HG03039 (cell line): ENCODE data around the gene SLC29A1.
"Not testable (repeated sequence)": the region's sequence is repeated elsewhere in the genome, so short reads cannot be mapped to it uniquely, and the experiment has no call there.

Source experiments
- ATAC-seq: cut with Tn5 transposase; IDR thresholded peaks from one replicate; pipeline ENCODE4 v1.9.1; 2021; ENCODE audit warnings: mild to moderate bottlenecking, moderate library complexity; ENCODE audit not compliant: unreplicated experiment

The SLC29A1 gene

DNA sequence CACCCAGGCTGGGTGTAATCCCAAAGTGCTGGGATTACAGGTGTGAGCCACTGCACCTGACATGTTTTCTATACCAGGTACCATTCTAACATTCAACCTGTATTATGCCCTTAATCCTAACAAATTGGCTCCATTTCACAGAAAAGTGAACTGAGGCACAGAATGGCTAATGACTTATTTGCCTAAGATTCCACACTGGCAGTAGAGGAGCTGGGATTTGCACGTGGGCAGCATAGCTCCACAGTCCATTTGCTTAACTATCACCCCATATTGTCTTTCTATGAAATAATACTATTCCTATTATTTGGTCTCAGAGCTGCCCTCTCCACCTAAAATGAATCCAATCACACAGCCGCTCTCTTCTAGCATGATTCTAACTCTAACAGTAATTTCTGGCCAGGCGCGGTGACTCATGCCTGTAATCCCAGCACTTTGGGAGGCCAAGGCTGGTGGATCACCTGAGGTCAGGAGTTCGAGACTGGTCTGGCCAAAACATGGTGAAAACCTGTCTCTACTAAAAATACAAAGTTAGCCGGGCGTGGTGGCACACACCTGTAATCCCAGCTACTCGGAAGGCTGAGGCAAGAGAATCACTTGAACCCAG lies 30.0 kb upstream of the SLC29A1 start:
- no peak for ATAC-seq

DNA sequence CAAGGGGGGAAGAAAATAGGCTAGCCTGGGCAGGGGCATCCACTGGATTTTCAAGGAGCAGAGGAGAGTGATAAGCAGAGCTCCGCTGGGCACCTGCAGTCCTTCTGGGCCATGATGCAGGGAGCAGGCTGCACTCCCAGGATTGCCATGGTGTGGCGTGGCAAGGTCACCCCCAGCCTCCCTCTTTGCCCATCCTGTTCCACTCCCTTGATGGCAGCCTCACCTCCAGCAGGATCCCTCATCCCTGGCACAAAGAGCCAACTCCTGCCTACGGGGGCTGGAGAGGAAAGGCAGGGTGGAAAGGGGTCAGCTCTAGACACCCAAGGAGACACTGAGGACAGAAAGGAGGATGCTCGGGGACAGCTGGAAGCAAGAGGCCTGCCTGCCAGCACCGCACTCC lies 29.1 kb upstream of the SLC29A1 start:
- ATAC-seq = no peak

DNA sequence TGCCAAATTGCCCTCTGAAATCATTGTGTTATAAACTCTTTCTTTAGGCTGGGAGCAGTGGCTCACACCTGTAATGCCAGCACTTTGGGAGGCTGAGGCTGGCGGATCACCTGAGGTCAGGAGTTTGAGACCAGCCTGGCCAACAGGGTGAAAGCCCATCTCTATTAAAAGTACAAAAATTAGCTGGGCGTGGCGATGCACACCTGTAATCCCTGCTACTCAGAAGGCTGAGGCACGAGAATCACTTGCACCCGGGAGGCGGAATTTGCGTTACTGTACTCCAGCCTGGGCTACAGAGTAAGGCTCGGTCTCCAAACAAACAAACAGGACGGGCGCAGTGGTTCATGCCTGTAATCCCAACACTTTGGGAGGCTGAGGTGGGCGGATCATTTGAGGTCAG lies 27.0 kb upstream of the SLC29A1 start:
- not testable (repeated sequence) for ATAC-seq

DNA sequence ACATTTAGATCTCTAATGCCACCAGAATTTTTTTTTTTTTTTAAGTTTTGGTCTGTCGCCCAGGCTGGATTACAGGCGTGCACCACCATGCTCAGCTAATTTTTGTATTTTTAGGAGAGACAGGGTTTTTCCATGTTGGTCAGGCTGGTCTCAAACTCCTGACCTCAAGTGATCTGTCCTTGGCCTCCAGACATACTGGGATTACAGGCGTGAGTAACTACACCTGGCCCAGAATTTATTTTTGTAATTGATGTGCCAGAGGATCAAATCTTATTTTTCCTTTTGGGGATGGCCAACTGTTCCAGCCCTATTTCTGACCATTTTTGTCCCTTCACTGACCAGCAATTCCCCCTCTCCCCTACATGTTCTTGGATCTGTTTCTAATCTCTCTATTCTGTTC lies 24.7 kb upstream of the SLC29A1 start:
- no peak for ATAC-seq

DNA sequence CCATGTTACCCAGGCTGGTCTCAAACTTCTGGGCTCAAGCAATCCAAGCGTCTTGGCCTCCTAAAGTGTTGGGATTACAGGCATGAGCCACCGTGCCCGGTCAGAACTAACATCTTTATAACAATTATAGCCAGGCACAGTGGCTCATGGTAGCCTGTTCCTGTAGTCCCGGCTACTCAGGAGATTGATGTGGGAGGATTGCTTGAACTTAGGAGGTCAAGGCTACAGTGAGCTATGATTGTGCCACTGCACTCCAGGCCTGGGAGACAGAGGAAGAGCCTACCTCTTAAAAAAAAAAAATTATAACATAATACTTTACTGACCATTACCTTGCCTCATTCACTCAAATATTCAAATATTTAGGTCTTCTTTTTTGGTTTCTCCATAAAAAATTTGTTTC lies 23.5 kb upstream of the SLC29A1 start:
- ATAC-seq = no peak

DNA sequence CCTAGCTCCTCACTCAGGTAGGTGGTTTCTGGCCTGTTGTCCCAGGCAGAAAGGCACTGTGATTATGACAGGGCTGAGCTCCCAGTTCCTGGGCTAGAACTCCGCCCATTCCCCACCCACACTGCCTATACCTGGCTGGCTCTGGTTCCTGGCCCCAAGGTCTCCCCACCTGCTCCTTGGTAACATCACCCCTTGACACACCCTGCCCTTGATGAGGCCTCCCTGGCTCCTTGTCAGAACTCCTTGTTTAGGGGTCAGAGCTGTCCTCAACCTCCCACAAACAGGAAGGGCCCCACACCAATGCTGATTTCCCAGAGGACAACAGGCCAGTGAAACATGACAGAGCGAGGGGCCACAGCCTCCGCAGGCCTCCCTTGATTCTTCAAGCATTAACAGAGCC lies 22.2 kb upstream of the SLC29A1 start:
- no peak for ATAC-seq

DNA sequence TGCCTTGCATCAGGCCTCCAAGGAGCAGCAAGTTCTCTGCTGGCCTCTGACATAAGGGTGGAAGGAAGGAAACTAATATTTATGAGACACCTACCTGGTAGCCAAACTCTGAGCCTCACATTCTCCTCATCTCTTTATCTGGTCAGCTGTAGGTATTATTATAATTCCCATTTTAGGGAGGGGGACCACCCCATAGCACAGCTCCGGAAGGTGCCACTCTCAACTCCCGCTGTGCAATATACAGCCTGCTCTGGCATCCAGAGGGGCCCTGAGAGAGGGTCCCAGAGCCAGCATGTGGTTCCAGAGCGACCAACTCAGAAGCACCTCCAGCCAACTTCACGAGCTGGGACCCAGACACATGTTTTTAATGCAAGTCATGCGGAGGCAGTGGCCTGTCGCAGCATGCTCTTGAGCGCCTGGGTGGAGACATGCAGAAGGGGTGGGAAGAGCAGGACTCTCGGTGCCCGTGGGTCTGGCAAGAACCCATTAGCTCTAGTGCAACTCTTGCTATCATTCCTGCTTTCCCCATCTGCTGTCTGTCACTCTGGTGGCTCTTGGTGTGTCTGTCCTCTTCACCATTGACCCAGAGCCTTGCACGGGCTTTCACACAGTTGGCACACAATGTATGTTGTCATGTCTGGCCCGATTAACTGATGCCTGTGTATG lies 21.6 kb upstream of the SLC29A1 start:
- no peak for ATAC-seq

DNA sequence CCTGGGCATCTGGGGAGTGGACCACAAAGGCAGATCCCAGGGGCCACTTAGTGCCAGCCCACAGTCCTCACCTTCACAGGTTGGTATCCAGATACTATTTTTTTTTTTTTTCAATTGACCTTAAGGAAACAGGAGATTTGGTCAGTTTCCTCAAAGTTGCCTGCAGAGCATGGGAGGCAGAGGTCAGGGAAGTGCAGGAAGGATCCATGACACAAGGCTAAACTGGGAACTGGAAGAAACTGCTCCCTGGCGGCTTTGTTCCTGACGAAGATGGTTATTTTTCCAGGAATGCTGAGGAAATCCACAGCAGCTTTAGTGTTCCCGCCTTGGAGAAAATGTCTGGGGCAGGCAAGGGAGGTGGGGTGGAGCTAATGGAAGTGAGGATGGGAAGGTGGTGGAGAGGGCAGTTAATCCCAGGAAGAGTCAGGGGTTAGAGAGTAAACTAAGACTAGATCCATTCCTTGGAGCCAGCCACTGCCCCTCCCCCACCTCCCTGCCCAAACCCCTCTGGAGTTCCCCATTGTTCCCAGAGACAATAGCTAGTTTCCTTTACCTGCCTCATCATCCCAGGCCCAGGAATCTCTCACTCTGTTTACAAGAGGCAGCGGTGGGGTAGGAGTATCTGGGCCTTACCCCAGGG lies 20.9 kb upstream of the SLC29A1 start:
- no peak for ATAC-seq

DNA sequence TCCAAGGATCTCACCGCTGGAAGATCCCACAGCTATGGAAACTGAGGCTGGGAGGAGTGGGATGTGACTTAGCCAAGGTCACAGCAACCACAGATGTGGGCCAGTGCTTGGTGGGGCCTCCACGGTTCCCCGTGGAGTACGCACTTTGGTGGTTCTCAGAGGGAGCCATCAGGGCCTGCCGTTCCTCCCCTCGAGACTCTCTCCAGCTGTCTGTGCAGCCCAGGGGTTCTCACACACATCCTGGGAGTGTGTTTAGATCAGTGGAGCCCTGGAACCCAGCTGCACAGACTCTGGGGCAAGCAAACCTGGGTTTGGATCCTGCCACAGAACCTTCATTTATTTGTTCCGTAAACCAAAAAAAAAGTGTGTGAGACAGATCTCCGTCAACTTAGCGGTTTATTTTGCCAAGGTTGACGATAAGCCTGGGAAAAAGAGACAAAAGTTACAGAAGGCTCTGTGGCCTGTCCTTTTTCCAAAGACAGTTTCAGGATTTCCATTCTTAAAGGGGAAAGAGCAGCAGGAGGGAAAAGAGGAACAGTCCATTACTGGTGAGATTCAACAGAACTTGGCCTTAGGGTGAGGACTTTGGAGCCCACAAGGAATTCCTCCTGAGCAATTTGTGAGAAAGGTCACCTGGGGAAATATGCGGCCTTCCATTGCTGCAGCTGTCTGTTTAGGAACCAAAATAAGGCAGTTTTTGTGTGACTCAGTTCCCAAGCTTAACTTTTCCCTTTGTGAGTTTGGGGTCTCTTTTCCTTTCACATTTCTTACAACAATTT lies 20.2 kb upstream of the SLC29A1 start:
- no peak for ATAC-seq

DNA sequence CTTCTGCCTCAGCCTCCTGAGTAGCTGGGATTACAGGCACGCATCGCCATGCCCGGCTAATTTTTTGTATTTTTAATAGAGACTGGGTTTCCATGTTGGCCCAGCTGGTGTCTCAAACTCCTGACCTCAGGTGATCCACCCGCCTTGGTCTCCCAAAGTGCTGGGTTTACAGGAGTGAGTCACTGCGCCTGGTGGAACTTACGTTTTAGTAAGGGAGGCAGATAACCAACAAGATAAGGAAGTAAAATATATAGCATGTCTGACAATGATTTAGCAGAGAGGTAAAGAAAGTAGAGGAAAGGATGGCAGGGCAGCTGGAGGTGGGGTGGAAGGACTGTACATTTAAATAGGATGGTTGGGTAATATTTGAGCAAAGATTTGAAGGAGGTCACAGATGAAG lies 19.4 kb upstream of the SLC29A1 start:
- no peak for ATAC-seq

DNA sequence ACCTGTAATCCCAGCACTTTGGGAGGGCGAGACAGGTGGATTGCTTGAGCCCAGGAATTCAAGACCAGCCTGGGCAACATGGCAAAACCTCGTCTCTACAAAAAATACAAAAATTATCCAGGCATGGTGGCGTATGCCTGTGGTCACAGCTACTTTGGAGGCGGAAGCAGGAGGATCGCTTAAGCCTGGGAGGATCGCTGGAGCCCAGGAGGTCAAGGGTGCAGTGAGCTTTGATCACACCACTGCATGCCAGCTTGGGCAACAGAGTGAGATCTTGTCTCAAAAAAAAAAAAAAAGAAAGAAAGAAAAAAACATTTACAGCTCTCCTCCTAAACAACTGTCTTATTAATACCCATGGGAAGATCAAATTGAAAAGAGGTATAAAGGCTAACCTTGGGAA lies 15.4 kb upstream of the SLC29A1 start:
- no peak for ATAC-seq

DNA sequence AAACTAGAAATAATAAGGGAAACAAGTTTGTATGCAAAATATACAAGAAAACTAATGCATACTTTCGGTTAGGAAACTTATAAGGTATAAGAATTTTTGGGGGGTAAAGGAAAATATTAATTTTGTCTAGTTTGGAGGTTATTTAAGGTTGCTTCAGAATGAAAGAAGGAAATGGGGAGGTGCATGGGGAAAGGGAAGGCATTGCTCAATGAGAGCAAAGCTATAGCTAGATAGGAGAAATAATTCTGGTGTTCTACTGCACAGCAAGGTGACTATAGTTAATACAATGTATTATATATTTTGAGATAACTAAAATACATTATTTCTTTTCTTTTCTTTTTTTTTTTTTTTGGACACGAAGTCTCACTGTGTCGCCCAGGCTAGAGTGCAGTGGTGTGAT lies 12.1 kb upstream of the SLC29A1 start:
- ATAC-seq = no peak

DNA sequence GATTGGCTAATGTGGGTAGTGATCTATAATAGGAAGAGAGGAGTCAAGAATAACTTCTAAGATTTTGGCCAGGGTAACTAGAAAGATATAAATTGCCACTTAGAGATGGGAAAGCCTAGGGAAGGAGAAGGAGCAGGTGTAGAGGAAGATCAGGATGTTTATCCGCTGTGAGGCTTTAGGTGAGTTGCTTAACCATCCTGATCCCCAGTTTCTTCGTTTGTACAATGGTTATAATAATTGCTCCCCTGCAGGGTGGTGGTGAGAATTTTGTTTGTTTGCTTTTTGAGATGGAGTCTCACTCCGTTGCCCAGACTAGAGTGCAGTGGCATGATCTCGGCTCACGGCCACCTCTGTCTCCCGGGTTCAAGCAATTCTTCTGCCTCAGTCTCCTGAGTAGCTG lies 9.1 kb upstream of the SLC29A1 start:
- ATAC-seq = no peak

DNA sequence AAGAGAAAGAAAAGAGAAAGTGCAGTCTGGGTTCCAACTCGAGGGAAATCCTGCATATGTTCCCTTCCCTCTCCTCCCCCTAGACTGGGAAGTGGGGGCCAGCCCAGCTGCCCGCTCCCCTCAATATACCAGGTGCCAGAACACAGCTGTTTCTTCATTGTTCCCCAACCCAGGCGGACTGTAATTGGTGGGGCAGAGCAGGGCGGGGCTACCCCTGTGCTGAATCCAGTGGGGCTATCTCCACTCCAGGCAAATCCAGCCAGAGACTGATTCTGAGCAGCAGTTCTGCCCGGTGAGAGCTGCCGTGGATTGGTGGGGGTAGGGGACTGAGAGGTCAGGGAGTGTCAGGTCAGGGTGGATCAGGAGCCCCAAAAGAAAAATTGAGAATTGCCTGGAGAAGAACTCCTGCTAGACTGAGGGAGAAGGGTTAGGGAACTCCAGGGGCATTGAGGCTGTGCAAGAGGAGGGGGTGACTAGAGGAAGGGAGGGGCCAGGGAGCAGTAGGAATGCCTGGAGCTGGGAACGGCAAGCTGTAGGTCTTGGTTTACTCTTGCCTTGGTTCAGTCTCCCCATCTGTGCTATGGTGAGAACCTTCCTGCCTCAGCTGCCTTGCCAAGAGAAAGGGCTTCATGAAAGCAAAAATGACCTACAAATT lies 6.6 kb upstream of the SLC29A1 start, which contains the start of gene MYMX:
MYMX (plus strand) TSS at position 250 of the 655 bp plus-strand sequence. CDS start 546 bp downstream, outside the sequence.
- no peak for ATAC-seq

DNA sequence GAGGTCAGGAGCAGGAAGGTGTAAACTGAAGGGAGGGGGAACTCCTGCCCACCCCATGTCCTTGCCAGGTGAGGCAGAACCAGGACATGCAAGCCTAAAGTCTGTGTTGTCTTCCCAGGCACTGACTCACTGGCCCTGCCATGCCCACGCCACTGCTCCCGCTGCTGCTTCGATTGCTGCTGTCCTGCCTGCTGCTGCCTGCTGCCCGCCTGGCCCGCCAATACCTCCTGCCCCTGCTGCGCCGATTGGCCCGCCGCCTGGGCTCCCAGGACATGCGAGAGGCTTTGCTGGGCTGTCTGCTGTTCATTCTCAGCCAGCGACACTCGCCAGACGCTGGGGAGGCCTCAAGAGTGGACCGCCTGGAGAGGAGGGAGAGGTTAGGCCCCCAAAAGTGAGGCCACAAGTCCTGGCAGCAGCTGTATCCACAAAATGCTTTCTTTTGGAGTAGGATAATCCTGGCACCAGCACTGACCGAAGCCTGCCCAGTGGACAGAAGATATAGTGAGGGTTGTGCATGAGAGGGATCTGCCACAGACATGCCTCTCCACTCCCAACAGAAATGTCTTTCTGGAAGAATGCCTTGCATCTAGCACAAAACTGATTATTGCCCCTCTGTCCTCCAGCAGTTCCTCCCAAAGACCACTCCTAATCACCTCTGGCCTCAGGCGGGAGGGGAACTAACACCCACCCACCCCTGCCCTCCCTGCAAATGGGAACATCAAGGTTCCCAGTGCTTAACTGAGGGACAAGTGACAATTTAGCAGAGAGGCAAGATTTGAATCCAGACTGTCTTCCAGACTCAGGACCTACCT lies 5.9 kb upstream of the SLC29A1 start:
- ATAC-seq = no peak

DNA sequence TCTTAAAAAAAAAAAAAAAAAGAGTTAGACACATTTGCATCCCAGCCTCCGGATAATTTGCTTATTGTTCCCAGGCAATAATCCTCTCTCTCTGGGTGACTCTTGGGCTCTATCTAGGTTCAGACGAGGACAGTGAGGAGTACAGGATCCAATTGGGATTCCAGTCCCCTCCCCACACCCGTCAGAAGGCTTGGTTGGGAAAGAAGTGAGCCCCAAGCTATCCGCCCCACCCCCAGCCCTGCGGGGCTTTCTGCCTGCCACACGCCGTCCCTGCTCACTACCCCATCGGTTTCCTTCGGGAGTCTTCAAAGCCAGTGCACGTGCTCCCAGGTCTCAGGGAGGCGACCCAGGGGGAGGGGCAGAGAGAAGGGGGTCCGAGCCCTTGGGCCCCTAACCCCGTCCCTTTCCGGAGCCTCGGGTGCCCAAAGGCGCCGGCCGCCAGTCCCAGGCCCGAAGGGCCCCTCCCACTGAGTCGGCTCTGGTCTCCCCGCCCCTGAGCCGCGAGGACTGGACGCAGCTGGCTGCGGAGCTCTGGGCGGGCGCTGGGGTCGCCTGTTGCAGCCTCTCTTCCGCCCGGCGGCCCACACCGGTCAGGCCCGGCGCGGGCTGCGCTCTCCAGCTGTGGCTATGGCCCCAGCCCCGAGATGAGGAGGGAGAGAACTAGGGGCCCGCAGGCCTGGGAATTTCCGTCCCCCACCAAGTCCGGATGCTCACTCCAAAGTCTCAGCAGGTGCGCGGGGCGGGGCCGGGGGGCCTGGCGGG lies 4.2 kb upstream of the SLC29A1 start:
- peak; percentile 41 for ATAC-seq

DNA sequence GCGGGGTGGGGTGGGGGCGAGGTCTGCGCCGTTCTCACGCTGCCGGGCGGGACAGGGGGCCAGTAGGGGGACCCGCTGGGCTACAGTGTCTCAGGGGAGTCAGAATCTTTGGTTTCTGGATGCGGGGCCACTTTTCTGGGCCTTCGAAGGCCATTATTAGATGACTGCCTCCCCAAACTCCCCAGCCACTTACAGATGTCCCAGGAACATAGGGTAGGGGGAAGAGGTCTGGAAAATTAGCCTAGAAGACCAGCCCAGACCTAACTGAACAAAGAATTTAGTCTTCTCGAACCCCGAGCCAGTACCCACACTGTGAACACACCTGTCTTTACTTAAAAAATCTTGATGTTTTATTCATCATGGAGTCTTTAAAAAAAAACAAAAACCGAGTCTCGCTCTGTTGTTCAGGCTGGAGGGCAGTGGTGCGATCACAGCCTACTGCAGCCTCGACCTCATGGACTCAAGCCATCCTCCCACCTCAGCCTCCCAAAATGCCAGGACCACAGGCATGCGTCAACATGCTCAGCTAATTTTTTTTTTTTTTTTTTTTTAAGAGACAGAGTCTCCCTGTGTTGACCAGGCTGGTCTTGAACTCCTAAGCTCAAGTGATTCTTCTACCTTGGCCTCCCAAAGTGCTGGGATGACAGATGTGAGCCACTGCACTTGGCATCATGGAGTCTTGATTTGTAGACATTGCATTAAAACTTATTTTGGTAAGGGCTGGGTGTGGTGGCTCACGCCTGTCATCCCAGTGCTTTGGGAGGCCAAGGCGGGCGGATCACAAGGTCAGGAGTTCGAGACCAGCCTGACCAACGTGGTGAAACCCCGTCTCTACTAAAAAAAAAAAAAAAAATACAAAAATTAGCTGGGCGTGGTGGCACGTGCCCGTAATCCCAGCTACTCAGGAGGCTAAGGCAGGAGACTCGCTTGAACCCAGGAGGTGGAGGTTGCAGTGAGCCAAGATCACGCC lies 3.3 kb upstream of the SLC29A1 start:
- ATAC-seq = no peak

DNA sequence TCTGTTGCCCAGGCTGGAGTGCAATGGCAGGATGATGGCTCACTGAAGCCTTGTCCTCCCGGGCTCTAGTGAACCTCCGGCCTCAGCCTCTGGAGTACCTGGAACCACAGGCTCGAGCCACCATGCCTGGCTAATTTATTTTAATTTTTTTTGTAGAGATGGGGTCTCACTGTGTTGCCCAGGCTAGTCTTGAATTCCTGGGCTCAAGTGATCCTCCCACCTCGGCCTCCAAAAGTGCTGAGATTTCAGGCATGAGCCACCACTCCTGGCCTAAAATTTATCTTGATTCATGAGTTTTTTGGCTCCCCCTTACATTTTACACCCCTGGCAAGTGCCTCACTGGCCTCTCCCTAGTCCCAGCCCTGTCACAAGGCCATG lies 2.5 kb upstream of the SLC29A1 start:
- ATAC-seq = no peak
